ENCODE results near the gene LDB1.

DNA sequence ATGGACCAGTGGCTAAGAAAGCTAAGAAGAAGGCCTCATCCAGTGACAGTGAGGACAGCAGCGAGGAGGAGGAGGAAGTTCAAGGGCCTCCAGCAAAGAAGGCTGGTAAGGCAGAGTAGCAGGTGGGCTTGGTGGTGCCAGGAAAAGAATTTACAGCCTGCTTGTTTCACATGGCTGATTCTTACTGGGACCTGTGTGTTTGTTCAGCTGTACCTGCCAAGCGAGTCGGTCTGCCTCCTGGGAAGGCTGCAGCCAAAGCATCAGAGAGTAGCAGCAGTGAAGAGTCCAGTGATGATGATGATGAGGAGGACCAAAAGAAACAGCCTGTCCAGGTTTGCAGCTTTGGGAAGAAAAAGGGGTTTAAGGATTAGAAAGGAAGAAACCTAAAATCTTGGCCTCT is 37.1 kb upstream of the LDB1 start:
- TF ChIP-seq TCF7 (IDR thresholded peaks at IDR 0.05; ENCODE audit: borderline replicate concordance) = no peak
- TF ChIP-seq CTCF (IDR thresholded peaks at IDR 0.05 in 2 of 3, conservative IDR thresholded peaks at IDR 0.05 in 1 of 3; ENCODE audit: control insufficient read depth in 2 of 3, extremely low read depth in 1 of 3, insufficient read depth in 1 of 3, low read depth in 3 of 3, low read length in 3 of 3) = no peak
- TF ChIP-seq POLR2A (IDR thresholded peaks at IDR 0.05; ENCODE audit: low read depth, low read length) = no peak
- TF ChIP-seq BRCA1 (IDR thresholded peaks at IDR 0.05; ENCODE audit: low read depth, low read length) = no peak
- TF ChIP-seq TBL1XR1 (IDR thresholded peaks at IDR 0.05; ENCODE audit: low read depth, low read length) = no peak
- TF ChIP-seq, protein P1, sequence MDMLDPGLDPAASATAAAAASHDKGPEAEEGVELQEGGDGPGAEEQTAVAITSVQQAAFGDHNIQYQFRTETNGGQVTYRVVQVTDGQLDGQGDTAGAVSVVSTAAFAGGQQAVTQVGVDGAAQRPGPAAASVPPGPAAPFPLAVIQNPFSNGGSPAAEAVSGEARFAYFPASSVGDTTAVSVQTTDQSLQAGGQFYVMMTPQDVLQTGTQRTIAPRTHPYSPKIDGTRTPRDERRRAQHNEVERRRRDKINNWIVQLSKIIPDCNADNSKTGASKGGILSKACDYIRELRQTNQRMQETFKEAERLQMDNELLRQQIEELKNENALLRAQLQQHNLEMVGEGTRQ (IDR thresholded peaks at IDR 0.05; ENCODE audit: borderline replicate concordance, low read depth, low read length) = no peak
- no peak for TF ChIP-seq JUND (IDR thresholded peaks at IDR 0.05; ENCODE audit: low read depth, low read length)
- no peak for TF ChIP-seq SUZ12 (IDR thresholded peaks at IDR 0.05; ENCODE audit: unreplicated experiment)
- TF ChIP-seq LARP7 (IDR thresholded peaks at IDR 0.05) = no peak

All from GM12878 (cell line).